DMS114 treated with DMSO at 0.1 percent for 48 hours (cell line): ENCODE measurements around the gene KLHL30.

Source experiments
- DNase-seq: peaks from one replicate; lab custom pipeline; 2025; ENCODE audit not compliant: unreplicated experiment; lab: John Stamatoyannopoulos, UW

Gene KLHL30

GRCh38 chr2:238173692-238174091, 35.2 kb downstream of the KLHL30 start:
- no peak for DNase-seq

DNA sequence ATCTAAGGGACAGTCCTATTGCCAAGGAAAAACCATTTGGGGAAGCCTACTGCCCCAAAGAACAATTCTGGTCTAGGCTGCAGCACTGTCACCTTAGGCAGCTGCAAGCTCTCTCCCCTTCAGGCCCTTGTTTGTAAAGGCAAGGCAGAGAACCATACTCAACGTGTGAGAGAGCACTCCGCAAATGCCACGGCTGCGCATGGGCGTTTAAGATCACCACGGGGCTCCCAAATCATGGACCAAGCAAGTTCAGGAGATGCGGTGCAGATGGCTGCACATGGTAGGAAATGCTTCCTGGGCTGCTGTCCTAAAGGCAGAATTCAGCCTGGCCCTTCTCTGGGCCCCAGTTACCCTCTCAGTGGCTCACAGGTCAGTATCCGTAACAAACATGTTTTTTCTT, 35.8 kb downstream of the KLHL30 start:
- no peak for DNase-seq

DNA sequence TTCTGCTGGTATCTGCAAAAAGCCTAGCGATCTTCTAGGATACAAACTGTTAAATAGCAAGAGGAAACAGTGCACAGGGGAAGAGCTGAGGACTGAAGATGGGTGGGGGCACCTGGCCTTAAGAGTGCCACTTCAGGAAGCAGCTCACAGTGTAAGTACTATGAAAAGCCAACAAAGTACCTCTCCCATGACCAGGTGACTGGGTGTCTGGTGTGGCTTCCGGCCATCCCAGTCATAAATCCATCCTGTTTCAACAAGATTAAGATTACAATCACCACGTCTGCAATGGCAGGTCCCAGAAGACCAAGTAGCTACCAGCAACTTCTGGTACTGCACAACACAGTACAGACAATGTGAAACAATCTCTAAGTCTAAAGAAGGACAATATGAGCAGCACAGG, 36.2 kb downstream of the KLHL30 start:
- no peak for DNase-seq

DNA sequence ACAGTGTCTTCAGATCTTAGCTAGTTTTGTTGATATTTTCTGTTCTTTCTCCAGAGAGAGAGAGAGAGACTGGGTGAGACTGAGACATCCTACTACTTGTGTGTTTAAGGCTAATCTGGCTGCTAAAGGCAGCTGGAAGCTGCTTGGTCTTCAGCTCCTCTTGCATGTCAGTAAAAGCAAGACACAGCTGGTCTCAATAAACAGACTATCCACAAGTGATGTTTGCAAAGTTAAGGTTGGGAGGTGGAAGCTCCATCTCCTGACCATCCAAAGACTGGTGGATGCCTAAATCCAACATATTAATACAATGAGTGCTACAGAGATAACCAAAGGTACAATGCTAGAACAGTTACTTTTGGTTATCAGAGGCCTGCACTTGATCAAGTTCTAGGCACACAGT, 38.1 kb downstream of the KLHL30 start:
- DNase-seq, result no peak

- DNase-seq, result no peak
These were observed 42.1 kb downstream of the KLHL30 start for GRCh38 chr2:238180554-238180953.

- no peak for DNase-seq
These were observed 43.9 kb downstream of the KLHL30 start for GRCh38 chr2:238182362-238182761.

DNA sequence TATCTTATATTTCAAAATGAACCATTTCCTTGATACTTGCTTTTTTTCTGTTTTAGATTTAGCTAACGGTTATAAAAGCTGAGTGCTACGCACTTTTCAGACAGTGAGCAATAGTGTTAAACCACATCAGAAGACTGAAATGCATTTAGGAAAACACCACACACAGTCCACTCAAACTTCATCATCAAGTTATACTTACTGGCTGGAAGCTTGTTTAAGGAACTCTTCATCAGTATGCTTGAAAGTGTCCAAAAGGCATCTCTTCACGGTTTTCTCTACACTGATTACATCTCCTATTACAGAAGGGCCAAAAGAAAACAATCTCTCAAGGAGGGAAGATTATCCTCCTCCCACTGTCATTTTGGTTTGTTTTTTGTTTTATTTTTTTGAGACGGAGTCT, 45.4 kb downstream of the KLHL30 start:
- DNase-seq, result no peak

GRCh38 chr2:238187618-238188548, 49.4 kb downstream of the KLHL30 start:
- DNase-seq, result no peak

DNA sequence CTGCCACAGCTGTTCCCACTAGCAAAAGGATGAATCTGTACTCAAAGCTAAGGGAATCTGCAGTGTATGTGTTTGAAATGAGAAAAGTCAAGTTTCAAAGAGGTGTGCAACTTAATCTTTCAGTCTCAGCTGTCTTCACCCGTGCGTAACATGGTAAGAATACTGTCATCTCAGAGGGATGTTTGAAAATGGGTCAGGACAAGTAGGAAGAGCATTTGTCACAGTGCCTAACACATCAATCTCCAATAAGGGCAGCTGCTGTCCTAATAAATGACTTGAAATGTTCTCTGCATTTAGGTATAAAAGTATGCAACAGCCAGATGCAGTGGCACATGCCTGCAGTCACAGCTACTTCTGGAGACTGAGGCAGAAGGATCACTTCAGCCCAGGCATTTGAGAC, 52.0 kb downstream of the KLHL30 start:
- no peak for DNase-seq
